ENCODE data around the gene PIP4K2A. TPM values are rescaled to one million over a fixed set of nuclear protein-coding genes. Genes with fewer than 3 reads are reported as not detected.

The PIP4K2A gene
- total and polyA plus RNA-seq, 2 of the 13 experiments (the other 11 are each of a cell fraction or from before 2014, with no cell fraction given), result 9.1 to 22.6 TPM

DNA sequence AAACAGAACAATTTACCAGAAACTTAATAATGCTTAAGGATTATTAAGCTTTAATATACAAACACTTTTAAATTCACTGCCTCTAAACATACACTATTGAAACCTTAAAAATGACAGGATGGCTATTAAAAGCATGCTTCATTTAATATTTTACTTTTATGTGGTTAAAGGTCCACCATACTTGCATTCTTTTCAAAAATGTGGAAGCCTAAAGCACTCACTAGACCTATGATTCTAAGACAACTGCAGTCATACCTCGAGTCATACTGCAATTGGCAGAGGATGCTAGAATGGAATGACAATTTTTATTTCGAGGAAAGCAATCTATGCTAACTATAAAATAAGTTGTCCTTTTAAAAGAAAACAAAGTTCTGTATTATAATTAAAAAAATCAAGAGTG lies 85.3 kb downstream of the PIP4K2A start:
- WGBS (ENCODE audit: low lambda C conversion rate), result 100% methylated on average over 2 of the region's 2 CpGs
- Histone ChIP-seq H3K4me3 (replicated peaks in 1 of 3; ENCODE audit: insufficient read depth in 1 of 3, low read depth in 2 of 3, low read length in 3 of 3) (no peak overlapping the region), H3K4me2 (ENCODE audit: low read depth, low read length) (no peak overlapping the region), H3K9ac (ENCODE audit: insufficient read depth, low read depth, low read length) (no peak overlapping the region), H3K27me3 (ENCODE audit: control insufficient read depth in 1 of 2, insufficient read depth in 2 of 2, low read length in 2 of 2) (no peaks in the 10 kb centered on the region), H3K36me3 (replicated peaks in 1 of 2; ENCODE audit: control insufficient read depth in 1 of 2, insufficient read depth in 2 of 2, low read length in 2 of 2) (no peaks in the 10 kb centered on the region), H3K79me2 (ENCODE audit: insufficient read depth, low read length) (peaks cover 14% of the 10 kb centered on the region), H4K20me1 (ENCODE audit: insufficient read depth, low read length) (no peaks in the 10 kb centered on the region), H3K4me1 (ENCODE audit: insufficient read depth, low read length) (peaks cover 75% of the 10 kb centered on the region), H3K27ac (ENCODE audit: extremely low read length, insufficient read depth, low read length) (no peak overlapping the region), H3K9me3 (ENCODE audit: low read length) (no peaks in the 10 kb centered on the region), H2AFZ (ENCODE audit: low read length) (no peak overlapping the region)
- BruUV-seq (replicated peaks), result no TSS peak
- intact Hi-C loops (cut with micrococcal nuclease; ENCODE audit: unreplicated experiment), result loop anchor here (5.0 kb wide), 1 partner anchor 33 kb away; no protein-coding TSS in a partner anchor
- ATAC-seq (no peak), FAIRE-seq (no peak), DNase-seq (ENCODE audit: low spot score) (no peak)
- ChIA-PET POLR2A (no interaction called here), CTCF (ENCODE audit: low intra/inter-chr PET ratio, low total read pairs) (no interaction called here)
- TF ChIP-seq SRSF4 (IDR thresholded peaks at IDR 0.05; ENCODE audit: low read depth, low read length, poor library complexity, severe bottlenecking) (no peak), ZNF547 (CRISPR knock-in tag; IDR thresholded peaks at IDR 0.05) (no peak), ZNF12 (CRISPR knock-in tag; IDR thresholded peaks at IDR 0.05) (no peak), SRSF1 (optimal IDR thresholded peaks at IDR 0.05; ENCODE audit: low read depth, low read length) (no peak), ZNF30 (CRISPR knock-in tag; IDR thresholded peaks at IDR 0.05) (no peak), ZNF460 (CRISPR knock-in tag; IDR thresholded peaks at IDR 0.05; ENCODE audit: borderline replicate concordance) (no peak), ZBTB42 (CRISPR knock-in tag; IDR thresholded peaks at IDR 0.05) (no peak), RAD51 (IDR thresholded peaks at IDR 0.05; ENCODE audit: borderline replicate concordance) (no peak), ZNF329 (CRISPR knock-in tag; IDR thresholded peaks at IDR 0.05; ENCODE audit: low read depth) (no peak), ZBTB3 (CRISPR knock-in tag; IDR thresholded peaks at IDR 0.05; ENCODE audit: borderline replicate concordance, low read depth) (no peak), POLR2G (IDR thresholded peaks at IDR 0.05; ENCODE audit: low read depth, low read length) (no peak), NFKBIZ (CRISPR knock-in tag; IDR thresholded peaks at IDR 0.05) (no peak), ZNF879 (CRISPR knock-in tag; IDR thresholded peaks at IDR 0.05) (no peak), ZNF382 (CRISPR knock-in tag; IDR thresholded peaks at IDR 0.05; ENCODE audit: borderline replicate concordance) (no peak), ZNF850 (CRISPR knock-in tag; conservative IDR thresholded peaks at IDR 0.05) (no peak), CEBPZ (IDR thresholded peaks at IDR 0.05; ENCODE audit: low read length) (no peak), THRA (CRISPR knock-in tag; IDR thresholded peaks at IDR 0.05; ENCODE audit: borderline replicate concordance) (no peak), SIN3A (IDR thresholded peaks at IDR 0.05; ENCODE audit: borderline replicate concordance, low read depth, low read length) (no peak)
- TF ChIP-seq, protein P1, sequence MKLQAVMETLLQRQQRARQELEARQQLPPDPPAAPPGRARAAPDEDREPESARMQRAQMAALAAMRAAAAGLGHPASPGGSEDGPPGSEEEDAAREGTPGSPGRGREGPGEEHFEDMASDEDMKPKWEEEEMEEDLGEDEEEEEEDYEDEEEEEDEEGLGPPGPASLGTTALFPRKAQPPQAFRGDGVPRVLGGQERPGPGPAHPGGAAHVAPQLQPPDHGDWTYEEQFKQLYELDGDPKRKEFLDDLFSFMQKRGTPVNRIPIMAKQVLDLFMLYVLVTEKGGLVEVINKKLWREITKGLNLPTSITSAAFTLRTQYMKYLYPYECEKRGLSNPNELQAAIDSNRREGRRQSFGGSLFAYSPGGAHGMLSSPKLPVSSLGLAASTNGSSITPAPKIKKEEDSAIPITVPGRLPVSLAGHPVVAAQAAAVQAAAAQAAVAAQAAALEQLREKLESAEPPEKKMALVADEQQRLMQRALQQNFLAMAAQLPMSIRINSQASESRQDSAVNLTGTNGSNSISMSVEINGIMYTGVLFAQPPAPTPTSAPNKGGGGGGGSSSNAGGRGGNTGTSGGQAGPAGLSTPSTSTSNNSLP (IDR thresholded peaks at IDR 0.05; ENCODE audit: low read depth, low read length), result no peak
- in situ Hi-C loops (cut with HindIII; ENCODE audit: extremely low pct_ligation_motif_present, low pct_unique_long_range_greater_than_20kb), result no loop called here
